NCI-H774 (cell line): ENCODE data around the gene GIPC2.
"Not testable (repeated sequence)": the region's sequence is repeated elsewhere in the genome, so short reads cannot be mapped to it uniquely, and the experiment has no call there.

Source experiments
- DNase-seq: peaks from one replicate; lab custom pipeline; 2025; lab: John Stamatoyannopoulos, UW

GIPC2 gene, protein sequence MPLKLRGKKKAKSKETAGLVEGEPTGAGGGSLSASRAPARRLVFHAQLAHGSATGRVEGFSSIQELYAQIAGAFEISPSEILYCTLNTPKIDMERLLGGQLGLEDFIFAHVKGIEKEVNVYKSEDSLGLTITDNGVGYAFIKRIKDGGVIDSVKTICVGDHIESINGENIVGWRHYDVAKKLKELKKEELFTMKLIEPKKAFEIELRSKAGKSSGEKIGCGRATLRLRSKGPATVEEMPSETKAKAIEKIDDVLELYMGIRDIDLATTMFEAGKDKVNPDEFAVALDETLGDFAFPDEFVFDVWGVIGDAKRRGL

DNA sequence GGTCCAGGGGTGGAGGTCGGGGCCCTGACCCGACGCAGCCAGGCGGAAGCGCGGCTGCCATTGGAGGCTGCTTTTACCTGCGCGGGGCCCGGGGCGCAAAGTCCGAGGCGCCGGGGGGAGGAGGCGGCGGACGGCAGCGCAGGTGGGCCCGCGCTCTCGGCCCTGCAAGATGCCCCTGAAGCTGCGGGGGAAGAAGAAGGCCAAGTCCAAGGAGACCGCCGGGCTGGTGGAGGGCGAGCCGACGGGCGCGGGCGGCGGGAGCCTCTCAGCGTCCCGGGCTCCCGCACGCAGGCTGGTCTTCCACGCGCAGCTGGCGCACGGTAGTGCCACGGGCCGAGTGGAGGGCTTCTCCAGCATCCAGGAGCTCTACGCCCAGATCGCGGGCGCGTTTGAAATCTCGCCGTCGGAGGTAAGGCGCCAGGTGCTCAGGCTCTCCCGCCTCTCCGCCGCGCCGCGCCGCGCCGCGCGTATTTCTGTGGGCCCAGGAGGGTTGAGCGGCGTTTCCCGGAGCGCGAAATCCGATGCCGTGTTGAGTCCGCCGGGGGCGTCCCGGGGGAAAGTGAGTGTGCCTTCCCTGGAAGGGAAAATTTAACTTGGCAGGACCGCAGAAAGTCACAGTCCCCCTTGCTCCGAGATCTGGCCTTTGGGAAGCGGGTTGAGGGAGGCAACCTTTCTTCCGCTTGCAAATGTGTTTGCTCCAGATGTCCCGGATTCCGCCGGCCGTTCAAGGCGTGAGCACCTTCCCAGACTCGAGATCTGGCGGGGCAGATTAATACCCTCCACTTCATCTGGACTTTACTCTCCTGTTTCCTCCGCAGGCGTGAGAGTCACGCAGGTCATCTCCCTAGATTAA is at the start of gene GIPC2:
Gene GIPC2 (plus strand): TSS at position 41 of the 853 bp plus-strand sequence. CDS start 129 bp downstream, at position 170.
- DNase-seq, result peak; percentile 18

DNA sequence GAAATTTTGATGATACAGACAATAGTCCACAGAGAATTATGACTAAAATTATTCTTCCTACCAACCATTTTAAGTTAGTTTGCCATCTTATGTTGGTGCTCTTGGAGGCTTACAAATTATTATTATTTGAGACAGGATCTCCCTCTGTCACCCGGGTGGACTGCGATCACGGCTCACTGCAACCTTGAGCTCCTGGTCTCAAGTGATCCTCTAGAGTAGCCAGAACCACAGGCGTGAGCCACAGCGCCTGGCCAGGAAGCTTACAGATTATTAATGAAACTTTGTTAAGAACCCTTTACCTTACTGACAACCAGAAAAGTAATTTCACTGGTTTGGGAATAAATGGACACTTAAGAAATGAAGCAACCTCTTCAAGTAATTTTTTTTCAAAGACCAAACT is 49.0 kb upstream of the GIPC2 start:
- DNase-seq, result no peak

DNA sequence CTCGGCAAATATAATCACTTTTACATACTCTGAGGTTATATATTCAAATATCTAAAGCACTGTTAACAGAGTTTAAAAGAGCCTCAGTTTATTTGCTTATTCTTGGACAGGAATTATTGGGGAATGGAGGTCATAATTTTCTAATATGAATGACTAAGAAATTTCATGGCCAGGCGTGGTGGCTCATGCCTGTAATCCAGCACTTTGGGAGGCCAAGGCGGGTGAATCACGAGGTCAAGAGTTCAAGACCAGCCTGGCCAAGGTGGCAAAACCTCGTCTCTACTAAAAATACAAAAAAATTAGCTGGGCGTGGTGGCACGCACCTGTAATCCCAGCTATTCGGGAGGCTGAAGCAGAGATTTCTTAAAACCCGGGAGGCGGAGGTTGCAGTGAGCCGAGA is 45.2 kb upstream of the GIPC2 start:
- not testable (repeated sequence) for DNase-seq

DNA sequence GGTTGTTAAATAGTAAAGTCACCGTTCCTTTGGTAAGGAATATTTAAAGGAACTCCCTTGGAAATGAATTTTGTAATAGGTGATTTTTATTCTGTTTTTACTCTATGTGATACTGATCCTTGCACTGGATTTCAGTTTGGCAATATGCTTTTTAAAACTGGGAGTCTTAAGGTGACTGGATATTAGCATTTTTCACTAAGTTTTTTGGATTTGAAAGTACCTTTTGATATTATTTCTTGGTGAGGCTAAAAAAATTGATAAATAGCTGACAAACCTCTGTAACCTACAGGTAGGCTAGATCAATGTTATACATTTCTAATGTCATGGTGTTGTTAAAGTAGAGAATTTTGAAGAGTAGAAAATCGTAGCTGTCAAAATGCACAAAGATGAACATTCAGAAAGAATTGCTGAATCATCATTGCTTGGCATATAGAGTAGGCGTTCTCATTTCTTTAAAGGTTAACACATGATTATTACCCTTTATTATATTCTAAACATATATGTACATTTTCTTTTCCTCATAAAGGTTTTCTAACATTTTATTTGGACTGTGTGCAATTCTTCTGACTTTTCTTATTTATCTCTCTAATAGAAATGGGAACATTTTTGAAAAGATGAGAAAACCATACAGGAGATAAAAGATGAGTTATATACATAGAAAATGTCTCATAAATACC is 42.6 kb upstream of the GIPC2 start:
- no peak for DNase-seq

- DNase-seq, result no peak
Measured at GRCh38 chr1:78003882-78004718, 41.7 kb upstream of the GIPC2 start.

GRCh38 chr1:78004719-78005447 is 40.9 kb upstream of the GIPC2 start, which contains the start of gene DNAJB4:
TSS of gene DNAJB4 (plus strand) at chr1:78004939. CDS start at chr1:78005111, 172 bp downstream.
- no peak for DNase-seq

DNA sequence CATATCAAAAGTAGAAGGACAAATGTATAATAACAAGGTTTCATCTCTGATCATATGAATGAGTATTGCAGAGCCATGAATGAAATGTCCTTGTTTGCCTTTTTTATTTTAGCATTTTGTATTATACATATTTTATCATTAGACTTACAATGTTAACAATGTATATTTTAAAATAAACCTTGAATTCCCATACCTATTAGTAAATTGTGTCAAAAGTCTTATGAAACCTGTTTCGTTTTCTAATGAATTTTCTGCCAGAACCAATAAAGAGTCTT is 40.4 kb upstream of the GIPC2 start:
- no peak for DNase-seq

GRCh38 chr1:78005755-78006154 is 40.0 kb upstream of the GIPC2 start:
- DNase-seq, result no peak

DNA sequence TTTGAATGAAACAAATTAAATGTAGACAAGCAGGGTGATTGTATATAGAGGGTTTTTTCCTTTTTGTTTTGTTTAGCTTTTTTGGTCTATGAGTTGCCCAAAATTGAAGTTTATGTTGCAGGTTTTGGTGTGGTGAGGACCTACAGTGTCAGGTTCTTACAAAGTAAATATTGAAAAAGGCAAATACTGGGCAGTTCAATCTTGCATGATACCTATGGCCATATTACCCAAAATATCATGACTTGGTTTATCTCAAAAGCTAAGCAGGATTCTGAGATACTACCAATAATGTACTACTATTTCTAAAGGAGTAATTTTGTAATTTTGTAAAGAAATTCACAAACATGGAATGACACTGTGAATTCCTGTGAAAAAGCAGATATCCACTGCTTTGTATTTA is 39.2 kb upstream of the GIPC2 start:
- no peak for DNase-seq

- no peak for DNase-seq
Measured at GRCh38 chr1:78007677-78008341, 38.0 kb upstream of the GIPC2 start.

DNA sequence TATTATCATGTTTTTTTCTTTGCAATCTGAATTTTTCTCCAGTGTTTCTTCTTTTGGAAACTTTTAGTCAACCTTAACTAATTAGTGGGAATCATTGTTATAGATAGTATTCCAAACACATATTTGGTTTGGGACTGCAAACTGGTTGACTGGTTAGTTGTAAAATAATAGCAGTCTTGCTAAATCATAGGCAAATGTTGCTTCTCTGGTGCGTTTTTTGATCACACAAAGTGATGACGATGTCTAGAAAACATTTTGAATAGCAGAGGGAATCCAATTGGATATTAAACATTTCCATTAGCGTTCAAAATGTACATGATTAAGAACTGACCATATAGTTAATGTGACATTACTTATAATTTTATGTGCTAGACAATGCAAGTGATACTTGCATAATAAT is 36.5 kb upstream of the GIPC2 start:
- DNase-seq, result no peak

GRCh38 chr1:78009836-78010235 is 35.9 kb upstream of the GIPC2 start:
- DNase-seq, result no peak

DNA sequence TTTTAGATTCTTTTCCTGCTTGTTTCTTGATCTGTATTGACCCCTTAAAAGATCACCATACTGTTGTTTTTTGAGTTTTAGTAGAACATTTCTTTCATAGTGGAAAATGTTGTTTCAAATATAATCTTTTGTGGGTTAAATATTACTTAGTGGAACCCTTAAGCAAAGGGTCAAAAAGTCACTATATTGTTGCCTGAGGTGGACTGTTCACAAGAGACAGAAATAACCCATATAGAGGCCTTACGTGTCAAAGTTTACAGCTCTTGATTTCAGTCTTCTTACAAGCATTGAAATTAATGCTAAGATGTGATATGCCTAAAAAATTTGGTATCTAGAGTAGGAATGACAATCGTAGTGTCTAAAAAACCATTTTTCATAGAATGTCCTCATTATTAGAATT is 34.7 kb upstream of the GIPC2 start:
- no peak for DNase-seq

DNA sequence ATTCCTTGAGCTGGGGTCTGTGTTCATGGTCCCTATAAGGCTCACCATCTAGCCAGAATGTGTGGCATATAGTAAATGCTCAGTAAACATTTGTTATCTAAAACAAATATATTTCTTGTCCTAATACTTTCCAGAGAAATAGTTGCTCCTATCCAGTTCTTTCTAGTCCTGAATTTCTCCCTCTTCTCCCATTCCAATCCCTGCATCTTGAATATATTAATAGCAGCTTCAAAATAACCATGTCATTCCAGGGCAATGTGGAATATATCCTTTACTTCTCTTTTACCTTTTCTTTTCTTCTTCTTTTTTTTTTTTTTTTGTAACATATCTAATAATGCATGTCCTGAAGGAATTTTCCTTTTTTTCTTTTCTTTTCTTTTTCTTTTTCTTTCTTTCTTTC is 30.6 kb upstream of the GIPC2 start:
- DNase-seq, result no peak

DNA sequence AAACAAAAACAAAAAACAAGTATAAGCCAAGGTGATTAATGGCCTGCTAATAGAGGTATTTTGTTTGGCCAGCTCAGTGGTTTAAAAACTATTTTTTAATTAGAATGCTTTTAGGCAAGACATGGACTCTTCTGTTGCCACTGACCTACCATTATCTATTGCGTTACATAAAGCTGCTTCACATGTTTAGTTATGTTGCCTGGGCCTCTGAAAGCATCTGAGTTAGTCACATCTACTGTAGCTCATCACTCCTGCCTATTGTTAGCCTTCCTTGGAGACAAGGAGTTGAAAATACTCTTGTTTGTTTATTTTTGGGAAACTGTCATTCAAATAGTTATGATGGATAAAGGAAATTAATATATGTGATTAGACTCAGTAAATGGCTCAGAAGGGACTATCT is 26.7 kb upstream of the GIPC2 start:
- no peak for DNase-seq

DNA sequence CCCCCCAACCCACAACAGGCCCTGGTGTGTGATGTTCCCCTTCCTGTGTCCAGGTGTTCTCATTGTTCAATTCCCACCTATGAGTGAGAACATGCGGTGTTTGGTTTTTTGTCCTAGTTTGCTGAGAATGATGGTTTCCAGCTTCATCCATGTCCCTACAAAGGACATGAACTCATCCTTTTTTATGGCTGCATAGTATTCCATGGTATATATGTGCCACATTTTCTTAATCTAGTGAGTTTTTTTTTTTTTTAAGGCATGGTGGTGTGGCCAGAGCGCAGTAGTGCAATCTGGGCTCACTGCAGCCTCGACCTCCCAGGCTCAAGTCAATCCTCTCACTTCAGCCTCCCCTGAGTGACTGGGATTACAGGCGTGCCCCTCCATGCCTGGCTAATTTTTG is 24.6 kb upstream of the GIPC2 start:
- not testable (repeated sequence) for DNase-seq

DNA sequence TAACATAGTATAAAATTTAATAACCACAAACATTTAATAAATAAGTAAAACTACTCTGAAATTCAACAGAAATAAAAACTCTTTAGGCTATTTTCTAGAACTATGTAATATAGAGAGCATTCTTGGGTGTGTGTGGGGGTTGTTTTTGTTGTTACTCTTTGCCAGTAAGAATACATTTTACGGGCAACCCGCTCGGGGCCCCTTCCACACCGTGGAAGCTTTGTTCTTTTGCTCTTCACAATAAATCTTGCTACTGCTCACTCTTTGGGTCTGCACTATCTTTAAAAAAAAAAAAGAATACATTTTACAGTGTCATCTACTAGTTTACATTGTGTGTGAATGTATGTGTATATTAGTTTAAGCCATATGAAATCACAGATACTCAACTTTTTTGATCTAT is 16.0 kb upstream of the GIPC2 start:
- no peak for DNase-seq

DNA sequence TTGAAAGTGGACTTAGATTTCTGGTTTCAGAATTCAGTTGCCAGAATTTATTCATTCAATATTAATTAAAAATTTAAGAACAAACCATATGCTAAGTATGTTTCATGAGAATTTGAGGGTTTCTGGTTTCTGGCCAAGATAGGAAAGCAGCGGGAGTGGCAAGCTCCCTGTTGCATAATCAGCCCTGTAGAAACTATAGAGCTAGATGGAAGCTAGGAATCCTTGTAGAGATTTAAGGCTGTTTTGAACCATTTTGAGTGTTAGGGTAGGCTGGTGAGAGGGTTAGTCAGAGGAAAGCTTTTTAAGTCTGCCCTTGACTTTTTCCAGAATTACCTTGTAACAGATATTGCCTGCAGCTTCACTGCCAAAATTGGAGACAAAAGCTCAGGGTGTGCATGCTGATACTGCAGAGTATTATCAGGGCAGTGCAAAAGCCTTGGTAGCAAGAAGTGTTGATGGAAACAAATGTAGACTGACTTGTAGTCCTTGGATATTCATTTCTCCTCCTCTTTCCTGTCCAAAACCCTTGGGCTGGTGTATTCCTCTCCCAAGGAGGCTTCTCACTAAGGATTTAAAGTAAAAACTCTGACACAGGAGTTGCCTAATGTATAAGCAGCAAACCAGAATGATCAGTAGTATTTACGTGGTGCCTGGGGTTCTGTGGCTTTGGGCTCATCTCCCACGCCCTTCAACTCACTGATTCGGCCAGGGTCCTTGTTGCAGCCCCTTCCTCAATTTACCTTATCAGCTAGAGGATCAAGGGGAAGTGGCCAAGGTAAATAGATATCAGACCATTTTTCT is 12.6 kb upstream of the GIPC2 start:
- no peak for DNase-seq

GRCh38 chr1:78033797-78034172 is 12.0 kb upstream of the GIPC2 start:
- DNase-seq, result no peak

GRCh38 chr1:78035121-78035520 is 10.6 kb upstream of the GIPC2 start:
- no peak for DNase-seq
